Suprapubic skin (tissue), 4 donors: ENCODE data around the gene C20orf204.

Experiments used
- EP300 ChIP-seq: sonication (generic); formaldehyde crosslinking; IDR thresholded peaks from one replicate; pipeline ENCODE4 v1.6.1; 2017; ENCODE audit warnings: antibody characterized with exemption
- POLR2AphosphoS5 ChIP-seq, 3 donors: sonication (generic); formaldehyde crosslinking; IDR thresholded peaks; one replicate each; pipeline ENCODE4 v1.6.1; 2017; ENCODE audit warnings: antibody characterized with exemption in 3 of 3

- no peak for TF ChIP-seq POLR2AphosphoS5 (IDR thresholded peaks at IDR 0.05)
- no peak for TF ChIP-seq EP300
Observed at GRCh38 chr20:64015635-64016034, 20.3 kb upstream of the C20orf204 start.
